IMR-90 (cell line): ENCODE data around the gene ZNF74. TPM values are rescaled to one million over a fixed set of nuclear protein-coding genes. Genes with fewer than 3 reads are reported as not detected.
"Not testable (repeated sequence)": the region's sequence is repeated elsewhere in the genome, so short reads cannot be mapped to it uniquely, and the experiment has no call there.

Experiments
- ATAC-seq: fragments of 200-7000 bp; cut with Tn5 transposase; 2 replicates; pipeline ENCODE4 v1.9.1; 2020; ENCODE audit warnings: low read depth, mild to moderate bottlenecking, moderate library complexity
- BruUV-seq: library from RNA; stranded (reverse); fragments of 400-500 nt; replicated peaks from 2 replicates; lab custom pipeline; 2021; lab: Mats Ljungman, UMichigan
- CTCF ChIA-PET: fragments of 300-600 bp; formaldehyde crosslinking; extraction: SDS; loops from one replicate; lab custom pipeline; 2021; ENCODE audit warnings: antibody characterized with exemption; lab: Yijun Ruan, JAX
- POLR2A ChIA-PET: fragments of 300-600 bp; sonication (Branson Sonifier 250); formaldehyde crosslinking; loops from one replicate; lab custom pipeline; 2022; ENCODE audit warnings: antibody characterized with exemption; ENCODE audit not compliant: unreplicated experiment; lab: Charles Lee
- DNase-seq: peaks from one replicate; pipeline ENCODE4 v3.0.0; 2013
- H2AFZ ChIP-seq: replicated peaks from 2 replicates; pipeline ENCODE3; 2013; ENCODE audit warnings: low read length, mild to moderate bottlenecking; ENCODE audit not compliant: poor library complexity
- H2AK5ac ChIP-seq: 2 replicates; pipeline ENCODE4 v1.6.1; 2013; ENCODE audit warnings: low read depth, low read length, inconsistent platforms
- H2AK9ac ChIP-seq: replicated peaks from 2 replicates; pipeline ENCODE3; 2013; ENCODE audit warnings: mild to moderate bottlenecking, low read depth, low read length, moderate library complexity; ENCODE audit not compliant: poor library complexity
- H2BK120ac ChIP-seq: 2 replicates; pipeline ENCODE4 v1.6.1; 2013; ENCODE audit warnings: low read depth, low read length, inconsistent platforms
- H2BK15ac ChIP-seq: 3 replicates; pipeline ENCODE4 v1.6.1; 2013; ENCODE audit warnings: low read depth, low read length, inconsistent platforms
- H2BK20ac ChIP-seq: 2 replicates; pipeline ENCODE4 v1.6.1; 2013; ENCODE audit warnings: low read depth, mild to moderate bottlenecking, inconsistent platforms, low read length, moderate library complexity
- H2BK5ac ChIP-seq: 2 replicates; pipeline ENCODE4 v1.6.1; 2013; ENCODE audit warnings: mild to moderate bottlenecking, low read depth, low read length, inconsistent platforms; ENCODE audit not compliant: poor library complexity, severe bottlenecking
- H3K14ac ChIP-seq: replicated peaks from 2 replicates; pipeline ENCODE4 v1.6.1; 2013; ENCODE audit warnings: low read depth, low read length, inconsistent platforms
- H3K18ac ChIP-seq: 2 replicates; pipeline ENCODE4 v1.6.1; 2013; ENCODE audit warnings: low read depth, low read length, control low read depth
- H3K23ac ChIP-seq: 2 replicates; pipeline ENCODE4 v1.6.1; 2013; ENCODE audit warnings: low read depth, low read length, inconsistent platforms
- H3K27ac ChIP-seq: 2 replicates; pipeline ENCODE4 v1.5.1; 2013; ENCODE audit warnings: mild to moderate bottlenecking, control low read depth, low read length; ENCODE audit not compliant: insufficient read depth
- H3K27me3 ChIP-seq: 2 replicates; pipeline ENCODE4 v1.6.1; 2013; ENCODE audit warnings: low read length; ENCODE audit not compliant: control insufficient read depth, insufficient read depth
- H3K36me3 ChIP-seq: 2 replicates; pipeline ENCODE4 v1.6.1; 2013; ENCODE audit warnings: low read length, mixed read lengths; ENCODE audit not compliant: control insufficient read depth, insufficient read depth
- H3K4ac ChIP-seq: 2 replicates; pipeline ENCODE4 v1.6.1; 2013; ENCODE audit warnings: low read depth, low read length, inconsistent platforms
- H3K4me1 ChIP-seq: 2 replicates; pipeline ENCODE4 v1.6.1; 2013; ENCODE audit warnings: low read length, mixed read lengths; ENCODE audit not compliant: control insufficient read depth, insufficient read depth
- H3K4me2 ChIP-seq: 2 replicates; pipeline ENCODE4 v1.6.1; 2013; ENCODE audit warnings: low read depth, mild to moderate bottlenecking, control low read depth, low read length, moderate library complexity
- H3K4me3 ChIP-seq: 2 replicates; pipeline ENCODE4 v1.5.1; 2013; ENCODE audit warnings: low read depth, mild to moderate bottlenecking, control low read depth, low read length, moderate library complexity; ENCODE audit not compliant: insufficient read depth
- H3K56ac ChIP-seq: 2 replicates; pipeline ENCODE4 v1.6.1; 2013; ENCODE audit warnings: low read length, inconsistent platforms; ENCODE audit not compliant: insufficient read depth; ENCODE audit errors: extremely low read depth
- H3K79me1 ChIP-seq, 2 experiments: 2 replicates each; pipeline ENCODE4 v1.6.1; 2013; ENCODE audit warnings: low read length in 2 of 2, inconsistent platforms in 1 of 2, low read depth in 1 of 2
- H3K9ac ChIP-seq: 2 replicates; pipeline ENCODE4 v1.6.1; 2013; ENCODE audit warnings: low read depth, low read length, control low read depth
- H3K9me1 ChIP-seq: 2 replicates; pipeline ENCODE4 v1.6.1; 2013; ENCODE audit warnings: low read length, inconsistent platforms; ENCODE audit not compliant: insufficient read depth
- H3K9me3 ChIP-seq: 2 replicates; pipeline ENCODE4 v1.6.1; 2013; ENCODE audit warnings: low read length; ENCODE audit not compliant: control insufficient read depth, insufficient read depth
- H4K20me1 ChIP-seq: 2 replicates; pipeline ENCODE4 v1.6.1; 2013; ENCODE audit warnings: low read length, inconsistent platforms; ENCODE audit not compliant: insufficient read depth
- H4K5ac ChIP-seq: 2 replicates; pipeline ENCODE4 v1.6.1; 2013; ENCODE audit warnings: mild to moderate bottlenecking, low read depth, low read length, control low read depth
- H4K8ac ChIP-seq, 2 experiments: 2 replicates each; pipeline ENCODE4 v1.6.1; 2013; ENCODE audit warnings: low read depth in 2 of 2, low read length in 2 of 2, control low read depth in 1 of 2, inconsistent platforms in 1 of 2
- H4K91ac ChIP-seq: 2 replicates; pipeline ENCODE4 v1.6.1; 2013; ENCODE audit warnings: low read depth, low read length, inconsistent platforms; ENCODE audit not compliant: insufficient read depth
- CEBPB ChIP-seq: IDR thresholded peaks from 2 replicates; pipeline ENCODE4 v1.6.1; 2012; ENCODE audit warnings: low read depth, low read length, improper control_type of control experiment
- WGBS, 2 experiments: methylation state at CpG; one replicate each; pipeline versions ENCODE4 v1.1.5 to v1.1.7; 2013; ENCODE audit warnings: missing lambda C conversion rate in 2 of 2; ENCODE audit not compliant: insufficient read length in 1 of 2; ENCODE audit errors: extremely low coverage in 2 of 2; 5-methylcytosine and 5-hydroxymethylcytosine counted together
- dilution Hi-C: fragments of 300-500 bp; cut with HindIII; formaldehyde crosslinking; loops from one replicate; pipeline ENCODE4 v1.14.3; 2018; ENCODE audit warnings: low sequenced_read_pairs; ENCODE audit not compliant: unreplicated experiment
- in situ Hi-C: fragments of 300-500 bp; cut with MboI; formaldehyde crosslinking; loops from 3 replicates; pipeline ENCODE4 v1.14.3; 2019; ENCODE audit warnings: low sequenced_read_pairs, inconsistent platforms, mixed read lengths
- intact Hi-C: fragments of 100-400 bp; cut with micrococcal nuclease; formaldehyde crosslinking; loops from 2 replicates; pipeline ENCODE4 v1.10.0; 2022
- polyA plus RNA-seq, 3 experiments: library from polyadenylated mRNA; depleted of rRNA; stranded (reverse); fragments of >200 nt; gene quantifications; 2 replicates each; pipeline ENCODE4 v1.2.3, GENCODE V29; 2012; ENCODE audit warnings: low replicate concordance in 1 of 3
- total RNA-seq: library from RNA; depleted of rRNA; stranded (reverse); fragments of >200 nt; gene quantifications from 2 replicates; pipeline ENCODE4 v1.2.3, GENCODE V29; 2012

Gene ZNF74
- total and polyA plus RNA-seq, 2 of the 4 experiments (the other 2 are of a cell fraction) = 7.5 to 8.4 TPM

DNA sequence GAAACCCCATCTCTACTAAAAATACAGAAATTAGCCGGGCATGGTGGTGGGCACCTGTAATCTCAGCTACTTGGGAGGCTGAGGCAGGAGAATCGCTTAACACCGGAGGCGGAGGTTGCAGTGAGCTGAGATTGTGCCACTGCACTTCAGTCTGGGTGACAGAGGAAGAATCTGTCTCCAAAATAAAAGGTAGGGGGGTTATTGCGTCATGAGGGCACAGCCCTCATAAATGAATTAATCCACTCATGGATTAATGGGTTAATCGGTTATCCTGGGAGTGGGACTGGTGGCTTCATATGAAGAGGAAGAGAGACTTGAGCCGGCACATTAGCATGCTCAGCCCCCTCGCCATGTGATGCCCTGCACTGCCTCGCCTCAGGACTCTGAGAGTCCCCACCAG is 25.1 kb upstream of the ZNF74 start:
- H4K20me1 ChIP-seq, ATAC-seq, H4K5ac ChIP-seq, H3K4ac ChIP-seq, H3K18ac ChIP-seq, CTCF ChIA-PET, H4K8ac ChIP-seq, H3K27ac ChIP-seq, H4K91ac ChIP-seq, DNase-seq, H2AK5ac ChIP-seq, intact Hi-C loops, H3K27me3 ChIP-seq, H3K9me3 ChIP-seq, H2BK15ac ChIP-seq, H3K9ac ChIP-seq, H3K4me2 ChIP-seq, BruUV-seq, in situ Hi-C loops, H2BK120ac ChIP-seq, H3K36me3 ChIP-seq, H3K56ac ChIP-seq, H3K4me1 ChIP-seq, H3K79me1 ChIP-seq, H3K4me3 ChIP-seq, H3K23ac ChIP-seq, H2BK5ac ChIP-seq, H2AK9ac ChIP-seq, H3K9me1 ChIP-seq, H3K14ac ChIP-seq, H2AFZ ChIP-seq, H2BK20ac ChIP-seq, dilution Hi-C loops, POLR2A ChIA-PET: not testable (repeated sequence)
- no CpG with 5 or more reads among the region's 9 CpGs for WGBS, 2 experiments
- TF ChIP-seq CEBPB = 0 out of 2 replicates have a peak, but pooled peaks have one; percentile 12

DNA sequence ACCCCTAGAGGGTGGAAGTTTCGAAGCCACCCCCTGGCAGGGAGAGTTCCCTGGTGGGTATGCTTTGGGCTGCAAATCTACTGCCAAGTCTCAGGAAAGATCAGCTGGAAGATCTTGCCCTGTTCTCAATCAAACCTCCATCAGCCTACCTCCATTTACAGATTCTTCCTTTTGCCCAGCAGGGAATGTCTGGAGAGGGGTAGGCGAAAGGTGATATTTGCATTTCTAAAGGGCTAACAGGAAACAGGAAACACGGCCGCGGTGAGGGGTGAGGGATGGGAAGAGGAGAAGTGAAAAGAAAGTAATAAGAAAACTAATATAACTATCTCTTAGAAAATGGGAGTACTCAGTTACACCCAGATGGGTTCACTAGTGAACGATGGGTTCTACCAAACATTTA is 22.3 kb upstream of the ZNF74 start:
- WGBS, 2 experiments = no CpG with 5 or more reads among the region's 6 CpGs
- H3K79me1 ChIP-seq, H3K4me2 ChIP-seq, H2AFZ ChIP-seq, H3K14ac ChIP-seq, intact Hi-C loops, H3K4me1 ChIP-seq, H4K20me1 ChIP-seq, H2BK15ac ChIP-seq, H4K5ac ChIP-seq, H3K9ac ChIP-seq, H3K9me3 ChIP-seq, H4K8ac ChIP-seq, H3K27ac ChIP-seq, dilution Hi-C loops, CTCF ChIA-PET, H3K27me3 ChIP-seq, BruUV-seq, H3K4me3 ChIP-seq, POLR2A ChIA-PET, H2BK5ac ChIP-seq, H2AK9ac ChIP-seq, H3K36me3 ChIP-seq, in situ Hi-C loops, H3K56ac ChIP-seq, DNase-seq, H3K18ac ChIP-seq, H2AK5ac ChIP-seq, H2BK20ac ChIP-seq, H2BK120ac ChIP-seq, H3K4ac ChIP-seq, H4K91ac ChIP-seq, H3K23ac ChIP-seq, ATAC-seq, H3K9me1 ChIP-seq: not testable (repeated sequence)
